Tibial artery (tissue), 4 donors: Measurements from ENCODE around the gene ZNF200.
A peak's percentile ranks its signal among the peaks of the same experiment; 100 is the strongest.

Source experiments
- DNase-seq, 2 donors: peaks; one replicate each; pipeline ENCODE4 v3.0.0-alpha.2; 2019
- H3K27ac ChIP-seq, 2 donors: fragments of 200-600 bp; sonication (generic) in 1 of 2; 1 replicate in 1 of 2; 2 replicates in 1 of 2; pipeline ENCODE4 v1.5.1; 2018 to 2019; ENCODE audit warnings: mild to moderate bottlenecking in 1 of 2
- H3K27me3 ChIP-seq, 2 donors: fragments of 200-600 bp; sonication (generic) in 1 of 2; one replicate each; pipeline versions ENCODE4 v1.5.1 to v1.6.0; 2016 to 2019
- H3K36me3 ChIP-seq, 3 donors: fragments of 200-600 bp; sonication (generic) in 2 of 3; one replicate each; pipeline ENCODE4 v1.5.1; 2016 to 2019; ENCODE audit warnings: mild to moderate bottlenecking in 2 of 3
- H3K4me1 ChIP-seq, 4 donors: fragments of 200-600 bp; sonication (generic) in 2 of 4; 1 replicate in 3 of 4; 2 replicates in 1 of 4; pipeline ENCODE4 v1.5.1; 2016 to 2019
- H3K4me3 ChIP-seq, 2 donors: fragments of 200-600 bp; sonication (generic) in 1 of 2; 1 replicate in 1 of 2; 2 replicates in 1 of 2; pipeline ENCODE4 v1.5.1; 2018 to 2019; ENCODE audit warnings: mild to moderate bottlenecking in 2 of 2
- H3K9me3 ChIP-seq, 3 donors: fragments of 200-600 bp; sonication (generic) in 1 of 3; one replicate each; pipeline ENCODE4 v1.5.1; 2016 to 2019
- intact Hi-C: fragments of 100-400 bp; cut with DNase I; formaldehyde crosslinking; loops from one replicate; pipeline ENCODE4 v1.15.0; 2023; ENCODE audit warnings: low total_unique reads
- TF ChIP-seq, protein P1 (sequence below), 2 experiments: fragments of 200-600 bp in 1 of 2; fragments of 450-650 bp in 1 of 2; IDR thresholded peaks; one replicate each; pipeline ENCODE4 v1.5.1; 2017 to 2019; ENCODE audit warnings: antibody characterized with exemption in 2 of 2, mild to moderate bottlenecking in 1 of 2, moderate library complexity in 1 of 2

The ZNF200 gene, protein sequence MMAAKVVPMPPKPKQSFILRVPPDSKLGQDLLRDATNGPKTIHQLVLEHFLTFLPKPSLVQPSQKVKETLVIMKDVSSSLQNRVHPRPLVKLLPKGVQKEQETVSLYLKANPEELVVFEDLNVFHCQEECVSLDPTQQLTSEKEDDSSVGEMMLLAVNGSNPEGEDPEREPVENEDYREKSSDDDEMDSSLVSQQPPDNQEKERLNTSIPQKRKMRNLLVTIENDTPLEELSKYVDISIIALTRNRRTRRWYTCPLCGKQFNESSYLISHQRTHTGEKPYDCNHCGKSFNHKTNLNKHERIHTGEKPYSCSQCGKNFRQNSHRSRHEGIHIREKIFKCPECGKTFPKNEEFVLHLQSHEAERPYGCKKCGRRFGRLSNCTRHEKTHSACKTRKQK

GRCh38 chr16:3234857-3235561 is at the start of gene ZNF200:
TSS of gene ZNF200 (minus strand) at chr16:3235158. CDS start at chr16:3233755, 1,403 bp downstream.
- H3K9me3 ChIP-seq = peaks cover 0 to 4% (median 0%) of the 10 kb centered on the region in 3 donors
- TF ChIP-seq, protein P1, sequence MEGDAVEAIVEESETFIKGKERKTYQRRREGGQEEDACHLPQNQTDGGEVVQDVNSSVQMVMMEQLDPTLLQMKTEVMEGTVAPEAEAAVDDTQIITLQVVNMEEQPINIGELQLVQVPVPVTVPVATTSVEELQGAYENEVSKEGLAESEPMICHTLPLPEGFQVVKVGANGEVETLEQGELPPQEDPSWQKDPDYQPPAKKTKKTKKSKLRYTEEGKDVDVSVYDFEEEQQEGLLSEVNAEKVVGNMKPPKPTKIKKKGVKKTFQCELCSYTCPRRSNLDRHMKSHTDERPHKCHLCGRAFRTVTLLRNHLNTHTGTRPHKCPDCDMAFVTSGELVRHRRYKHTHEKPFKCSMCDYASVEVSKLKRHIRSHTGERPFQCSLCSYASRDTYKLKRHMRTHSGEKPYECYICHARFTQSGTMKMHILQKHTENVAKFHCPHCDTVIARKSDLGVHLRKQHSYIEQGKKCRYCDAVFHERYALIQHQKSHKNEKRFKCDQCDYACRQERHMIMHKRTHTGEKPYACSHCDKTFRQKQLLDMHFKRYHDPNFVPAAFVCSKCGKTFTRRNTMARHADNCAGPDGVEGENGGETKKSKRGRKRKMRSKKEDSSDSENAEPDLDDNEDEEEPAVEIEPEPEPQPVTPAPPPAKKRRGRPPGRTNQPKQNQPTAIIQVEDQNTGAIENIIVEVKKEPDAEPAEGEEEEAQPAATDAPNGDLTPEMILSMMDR (IDR thresholded peaks at IDR 0.05) = no peak
- intact Hi-C loops = loop anchor here (10.0 kb wide), 2 partner anchors 50 to 220 kb away; partner anchors contain the start of gene ZNF263

GRCh38 chr16:3283543-3284447 is 48.8 kb upstream of the ZNF200 start:
- H3K4me1 ChIP-seq = peaks cover 0 to 34% (median 27%) of the 10 kb centered on the region in 4 donors
- H3K36me3 ChIP-seq = peaks cover 35 to 42% (median 39%) of the 10 kb centered on the region in 3 donors
- peak in 1 of 2 donors; percentile 56 for DNase-seq
- H3K27ac ChIP-seq = peak overlapping the region; percentile 97 to 98
- intact Hi-C loops = loop anchor here (10.0 kb wide), 1 partner anchor 49 kb away; the partner anchor contains the start of gene ZNF200
- H3K4me3 ChIP-seq = peak overlapping the region; percentile 87 to 98
- TF ChIP-seq, protein P1 (IDR thresholded peaks at IDR 0.05) = no peak
- H3K9me3 ChIP-seq = peaks cover 0 to 32% (median 10%) of the 10 kb centered on the region in 3 donors
- no peaks in the 10 kb centered on the region for H3K27me3 ChIP-seq

More at GRCh38 chr16:3234857-3235561, at the start of gene ZNF200:
- peaks cover 30 to 32% (median 31%) of the 10 kb centered on the region in 3 donors for H3K36me3 ChIP-seq
- H3K4me3 ChIP-seq = peak within 1 kb of the TSS; percentile 71 to 94
- H3K27me3 ChIP-seq = no peaks in the 10 kb centered on the region
- H3K4me1 ChIP-seq = peaks cover 0 to 17% (median 13%) of the 10 kb centered on the region in 4 donors
- H3K27ac ChIP-seq = peak within 1 kb of the TSS; percentile 85 to 94
- peak; percentile 95 to 97 for DNase-seq

- peaks cover 26 to 33% (median 31%) of the 10 kb centered on the region in 3 donors for H3K36me3 ChIP-seq
- TF ChIP-seq, protein P1 (IDR thresholded peaks at IDR 0.05) = peak in 1 of 2 experiments; percentile 7
- intact Hi-C loops = loop anchor here (10.0 kb wide), 1 partner anchor 48 kb away; the partner anchor contains the start of gene ZNF200
- peak within 1 kb of the TSS; percentile 97 to 98 for H3K27ac ChIP-seq
- peaks cover 0 to 34% (median 27%) of the 10 kb centered on the region in 4 donors for H3K4me1 ChIP-seq
- H3K4me3 ChIP-seq = peak within 1 kb of the TSS; percentile 87 to 98
- no peaks in the 10 kb centered on the region for H3K27me3 ChIP-seq
- peaks cover 0 to 23% (median 4%) of the 10 kb centered on the region in 3 donors for H3K9me3 ChIP-seq
- peak; percentile 95 to 98 for DNase-seq
Observed at GRCh38 chr16:3282730-3283542, 48.0 kb upstream of the ZNF200 start, which contains the start of gene ZNF263. TSS of gene ZNF263 (plus strand) at chr16:3283491. CDS start at chr16:3283819, 328 bp downstream.

DNA sequence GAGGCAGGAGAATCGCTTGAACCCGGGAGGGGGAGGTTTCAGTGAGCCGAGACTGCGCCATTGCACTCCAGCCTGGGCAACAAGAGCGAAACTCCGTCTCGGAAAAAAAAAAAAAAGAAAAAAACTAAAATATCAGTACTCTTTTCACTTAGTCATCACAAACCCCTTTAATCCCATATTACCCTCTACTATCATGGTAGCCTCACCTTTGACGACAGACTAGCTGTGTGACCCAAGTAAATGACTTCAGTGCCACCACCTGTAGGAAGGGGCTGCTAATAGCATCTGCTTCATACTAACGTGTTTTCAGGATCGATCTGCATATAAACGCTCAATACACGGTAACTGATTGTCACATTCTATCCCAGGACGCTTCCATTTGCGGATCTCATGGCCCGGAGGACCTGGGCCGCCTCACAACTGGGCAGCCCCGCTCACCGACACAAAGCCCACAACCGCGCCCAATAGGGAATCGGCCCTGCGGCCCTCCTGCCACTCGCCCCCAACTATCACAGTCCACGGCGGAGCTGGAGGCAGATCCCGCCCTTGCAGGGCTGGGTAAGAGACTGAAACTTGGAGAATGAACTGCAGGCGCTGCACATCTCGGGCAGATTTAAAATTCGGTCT is 47.3 kb upstream of the ZNF200 start:
- H3K27ac ChIP-seq = peak overlapping the region; percentile 97 to 98
- peak in 1 of 2 donors; percentile 42 for DNase-seq
- H3K36me3 ChIP-seq = peaks cover 19 to 26% (median 24%) of the 10 kb centered on the region in 3 donors
- H3K9me3 ChIP-seq = peaks cover 0 to 16% (median 4%) of the 10 kb centered on the region in 3 donors
- intact Hi-C loops = loop anchor here (10.0 kb wide), 1 partner anchor 47 kb away; the partner anchor contains the start of gene ZNF200
- peaks cover 0 to 34% (median 27%) of the 10 kb centered on the region in 4 donors for H3K4me1 ChIP-seq
- peak overlapping the region; percentile 87 to 98 for H3K4me3 ChIP-seq
- TF ChIP-seq, protein P1 (IDR thresholded peaks at IDR 0.05) = no peak
- H3K27me3 ChIP-seq = no peaks in the 10 kb centered on the region
